Measurements from ENCODE around the gene TTC13. TPM values are rescaled to one million over a fixed set of nuclear protein-coding genes. Genes with fewer than 3 reads are reported as not detected.

The TTC13 gene
- total RNA-seq, 4 donors from 2014 or later, result 44.8 to 178 (median 117) TPM

GRCh38 chr1:230972855-230973271 lies 5.8 kb downstream of the TTC13 start:
- H3K4me1 ChIP-seq, result peaks cover 0 to 21% (median 16%) of the 10 kb centered on the region in 4 donors
- in situ Hi-C loops (cut with MboI; ENCODE audit: low pct_ligation_motif_present in 1 of 4, low pct_unique_long_range_greater_than_20kb in 1 of 4, low sequenced_read_pairs in 3 of 4), result no loop called here

DNA sequence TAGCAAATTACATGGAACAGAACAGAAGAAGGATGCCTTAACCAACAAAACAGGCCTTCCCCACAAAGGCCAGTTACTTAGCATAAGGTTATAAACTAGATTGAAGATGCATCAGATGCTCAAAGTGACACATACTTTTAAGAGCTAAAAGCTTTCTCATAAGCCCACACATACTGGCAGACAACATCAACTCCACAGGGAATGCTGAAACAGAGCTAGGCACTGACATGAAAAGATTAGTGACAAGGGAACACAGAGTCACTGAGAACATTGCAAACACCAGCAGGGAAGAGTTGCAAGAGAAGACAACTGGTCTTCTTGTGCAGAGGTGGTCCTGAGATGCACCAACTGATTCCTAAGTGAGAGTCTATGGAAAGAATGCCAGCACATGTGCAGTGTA lies 6.9 kb downstream of the TTC13 start:
- in situ Hi-C loops (cut with MboI; ENCODE audit: low pct_ligation_motif_present in 1 of 4, low pct_unique_long_range_greater_than_20kb in 1 of 4, low sequenced_read_pairs in 3 of 4), result no loop called here
- no peak overlapping the region for H3K27ac ChIP-seq
- DNase-seq, result no peak
- H3K27me3 ChIP-seq, result no peaks in the 10 kb centered on the region
- intact Hi-C loops (cut with DNase I; ENCODE audit: low total_unique reads), result loop anchor here (5.0 kb wide), 1 partner anchor 901 kb away; no protein-coding TSS in a partner anchor
- peaks cover 0 to 15% (median 11%) of the 10 kb centered on the region in 4 donors for H3K4me1 ChIP-seq
- no peak for TF ChIP-seq EP300 (IDR thresholded peaks at IDR 0.05; ENCODE audit: low read depth)
- no peak for TF ChIP-seq POLR2AphosphoS5 (IDR thresholded peaks at IDR 0.05)
- TF ChIP-seq, protein P1, sequence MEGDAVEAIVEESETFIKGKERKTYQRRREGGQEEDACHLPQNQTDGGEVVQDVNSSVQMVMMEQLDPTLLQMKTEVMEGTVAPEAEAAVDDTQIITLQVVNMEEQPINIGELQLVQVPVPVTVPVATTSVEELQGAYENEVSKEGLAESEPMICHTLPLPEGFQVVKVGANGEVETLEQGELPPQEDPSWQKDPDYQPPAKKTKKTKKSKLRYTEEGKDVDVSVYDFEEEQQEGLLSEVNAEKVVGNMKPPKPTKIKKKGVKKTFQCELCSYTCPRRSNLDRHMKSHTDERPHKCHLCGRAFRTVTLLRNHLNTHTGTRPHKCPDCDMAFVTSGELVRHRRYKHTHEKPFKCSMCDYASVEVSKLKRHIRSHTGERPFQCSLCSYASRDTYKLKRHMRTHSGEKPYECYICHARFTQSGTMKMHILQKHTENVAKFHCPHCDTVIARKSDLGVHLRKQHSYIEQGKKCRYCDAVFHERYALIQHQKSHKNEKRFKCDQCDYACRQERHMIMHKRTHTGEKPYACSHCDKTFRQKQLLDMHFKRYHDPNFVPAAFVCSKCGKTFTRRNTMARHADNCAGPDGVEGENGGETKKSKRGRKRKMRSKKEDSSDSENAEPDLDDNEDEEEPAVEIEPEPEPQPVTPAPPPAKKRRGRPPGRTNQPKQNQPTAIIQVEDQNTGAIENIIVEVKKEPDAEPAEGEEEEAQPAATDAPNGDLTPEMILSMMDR (IDR thresholded peaks at IDR 0.05), result no peak
- TF ChIP-seq POLR2A (IDR thresholded peaks at IDR 0.05), result no peak
- no peak overlapping the region for H3K4me3 ChIP-seq
- no peaks in the 10 kb centered on the region for H3K9me3 ChIP-seq
- H3K36me3 ChIP-seq, result peaks cover 0 to 5% (median 0%) of the 10 kb centered on the region in 4 donors

More at GRCh38 chr1:230972855-230973271, 5.8 kb downstream of the TTC13 start:
- 67 to 81% methylated on average over 1 of the region's 1 CpG for WGBS, 2 donors (ENCODE audit: low coverage in 1 of 2)
- Histone ChIP-seq H3K27ac (peak overlapping the region in 3 of 4 donors; percentile 7 to 15 (median 14)), H3K27me3 (no peaks in the 10 kb centered on the region), H3K36me3 (peaks cover 0 to 5% (median 0%) of the 10 kb centered on the region in 4 donors), H3K4me3 (no peak overlapping the region), H3K9me3 (no peaks in the 10 kb centered on the region)
- peak; percentile 31 for DNase-seq
- TF ChIP-seq EP300 (IDR thresholded peaks at IDR 0.05; ENCODE audit: low read depth) (no peak), POLR2A (IDR thresholded peaks at IDR 0.05) (no peak), POLR2AphosphoS5 (IDR thresholded peaks at IDR 0.05) (no peak)
- TF ChIP-seq, protein P1 (IDR thresholded peaks at IDR 0.05), result no peak
- intact Hi-C loops (cut with DNase I; ENCODE audit: low total_unique reads), result loop anchor here (5.0 kb wide), 1 partner anchor 899 kb away; no protein-coding TSS in a partner anchor

DNA sequence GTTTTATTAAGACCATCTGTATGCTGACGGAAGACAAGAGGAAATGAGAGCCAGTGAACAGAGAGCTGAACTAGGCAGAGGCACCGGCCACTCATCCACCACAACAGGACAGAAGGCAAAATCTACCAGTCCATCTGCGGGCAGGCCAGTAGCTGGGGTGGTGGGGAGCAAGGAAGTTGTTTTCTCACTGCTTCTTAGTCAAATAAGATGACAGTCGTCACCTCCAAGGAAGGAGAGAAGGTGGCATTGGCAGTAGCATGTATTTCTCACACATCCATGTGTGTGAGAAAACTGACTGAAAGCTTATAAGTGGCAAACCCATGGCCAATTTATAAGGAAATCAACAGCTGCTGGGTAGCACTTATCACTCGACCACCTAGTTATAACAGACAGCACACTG lies 8.2 kb downstream of the TTC13 start:
- in situ Hi-C loops (cut with MboI; ENCODE audit: low pct_ligation_motif_present in 1 of 4, low pct_unique_long_range_greater_than_20kb in 1 of 4, low sequenced_read_pairs in 3 of 4), result no loop called here
- intact Hi-C loops (cut with DNase I; ENCODE audit: low total_unique reads), result loop anchor here (5.0 kb wide), 1 partner anchor 902 kb away; no protein-coding TSS in a partner anchor
- 82 to 95% methylated on average over 3 to 5 of the region's 5 CpGs for WGBS, 2 donors (ENCODE audit: low coverage in 1 of 2)
- no peak for TF ChIP-seq EP300 (IDR thresholded peaks at IDR 0.05; ENCODE audit: low read depth)
- TF ChIP-seq POLR2A (IDR thresholded peaks at IDR 0.05), result no peak
- TF ChIP-seq, protein P1 (IDR thresholded peaks at IDR 0.05), result no peak
- no peak for TF ChIP-seq POLR2AphosphoS5 (IDR thresholded peaks at IDR 0.05)
- H3K27me3 ChIP-seq, result no peaks in the 10 kb centered on the region
- H3K4me3 ChIP-seq, result no peak overlapping the region
- no peak overlapping the region for H3K27ac ChIP-seq
- no peaks in the 10 kb centered on the region for H3K9me3 ChIP-seq
- H3K4me1 ChIP-seq, result peaks cover 0 to 13% (median 11%) of the 10 kb centered on the region in 4 donors
- no peak for DNase-seq
- no peaks in the 10 kb centered on the region for H3K36me3 ChIP-seq

- no peaks in the 10 kb centered on the region for H3K36me3 ChIP-seq
- TF ChIP-seq EP300 (IDR thresholded peaks at IDR 0.05; ENCODE audit: low read depth) (no peak), POLR2A (IDR thresholded peaks at IDR 0.05) (no peak), POLR2AphosphoS5 (IDR thresholded peaks at IDR 0.05) (no peak)
- TF ChIP-seq, protein P1 (IDR thresholded peaks at IDR 0.05), result no peak
- no peaks in the 10 kb centered on the region for H3K27me3 ChIP-seq
- no peak for DNase-seq
- no peak overlapping the region for H3K4me3 ChIP-seq
- peaks cover 0 to 13% (median 9%) of the 10 kb centered on the region in 4 donors for H3K4me1 ChIP-seq
- no peaks in the 10 kb centered on the region for H3K9me3 ChIP-seq
- in situ Hi-C loops (cut with MboI; ENCODE audit: low pct_ligation_motif_present in 1 of 4, low pct_unique_long_range_greater_than_20kb in 1 of 4, low sequenced_read_pairs in 3 of 4) (no loop called here), intact Hi-C loops (cut with DNase I; ENCODE audit: low total_unique reads) (no loop called here)
- WGBS, 2 donors (ENCODE audit: low coverage in 1 of 2), result 93 to 100% methylated on average over 4 to 5 of the region's 5 CpGs
- H3K27ac ChIP-seq, result no peak overlapping the region
Measured at GRCh38 chr1:230966358-230966873, 12.2 kb downstream of the TTC13 start.
